ELF-1 (cell line): ENCODE data around the gene TNFRSF19.

Source experiments
- DNase-seq: peaks from one replicate; pipeline ENCODE4 v3.0.0-alpha.2; 2016; ENCODE audit warnings: low read depth, low spot score

The TNFRSF19 gene

GRCh38 chr13:23608138-23608537, 37.9 kb downstream of the TNFRSF19 start:
- DNase-seq, result no peak

- DNase-seq, result no peak
Observed at GRCh38 chr13:23608701-23609413, 38.6 kb downstream of the TNFRSF19 start.

GRCh38 chr13:23609414-23609760, 39.2 kb downstream of the TNFRSF19 start:
- DNase-seq, result no peak

DNA sequence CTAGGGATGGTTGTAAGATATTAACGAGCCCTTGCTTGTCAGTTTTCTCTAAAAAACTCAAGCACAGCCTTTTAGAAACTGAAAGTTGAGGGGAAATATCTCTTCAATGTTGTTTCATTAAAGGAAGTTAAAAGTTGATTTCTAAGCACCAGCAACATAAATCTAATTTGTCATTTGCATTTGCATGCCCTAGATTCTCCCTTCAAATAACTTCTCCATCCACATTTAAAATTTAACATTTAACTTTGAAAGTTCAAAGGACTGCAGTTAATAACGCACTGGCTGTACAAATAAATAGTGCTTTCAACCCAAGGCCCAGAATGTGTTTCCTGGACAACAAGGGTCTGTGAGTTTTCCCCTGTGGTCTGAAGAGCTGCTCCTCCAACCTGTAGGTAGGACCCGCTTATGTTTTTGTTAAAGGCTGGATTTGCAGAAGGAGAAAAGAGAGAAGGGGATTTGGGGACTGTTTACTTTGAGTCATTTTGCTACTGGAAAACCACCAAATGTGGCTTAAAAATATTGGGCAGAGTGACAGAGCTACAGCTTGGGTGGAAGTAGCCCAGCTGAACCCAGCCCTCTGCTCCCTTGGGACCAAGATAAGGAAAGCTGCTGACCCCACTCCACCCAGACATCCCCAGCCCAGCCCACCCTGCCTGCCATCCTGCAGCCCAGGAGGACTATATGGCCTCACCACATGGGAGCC, 39.8 kb downstream of the TNFRSF19 start:
- DNase-seq, result no peak

- no peak for DNase-seq
Observed at GRCh38 chr13:23610966-23611491, 40.8 kb downstream of the TNFRSF19 start.

GRCh38 chr13:23612182-23612581, 42.0 kb downstream of the TNFRSF19 start:
- DNase-seq, result no peak

DNA sequence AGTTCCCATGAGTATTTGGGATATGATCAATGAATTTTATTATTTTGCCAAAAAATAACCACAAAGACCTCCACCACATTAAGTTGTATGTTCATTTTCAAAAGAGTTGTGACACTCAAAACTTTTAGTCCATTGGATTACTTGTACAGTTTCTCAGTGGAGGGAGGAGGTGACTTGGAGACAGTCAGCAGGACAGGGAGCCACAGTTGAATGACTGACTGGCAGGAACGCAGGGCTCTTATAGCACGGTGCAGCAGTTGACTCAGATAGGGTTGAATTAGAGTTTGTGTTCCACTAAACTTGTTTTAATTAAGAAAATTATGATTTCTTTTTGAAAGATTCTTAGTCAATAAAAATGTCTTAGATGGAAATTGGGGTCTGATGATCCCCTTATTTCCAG, 42.5 kb downstream of the TNFRSF19 start:
- DNase-seq, result no peak

- no peak for DNase-seq
Observed at GRCh38 chr13:23613596-23613995, 43.4 kb downstream of the TNFRSF19 start.

DNA sequence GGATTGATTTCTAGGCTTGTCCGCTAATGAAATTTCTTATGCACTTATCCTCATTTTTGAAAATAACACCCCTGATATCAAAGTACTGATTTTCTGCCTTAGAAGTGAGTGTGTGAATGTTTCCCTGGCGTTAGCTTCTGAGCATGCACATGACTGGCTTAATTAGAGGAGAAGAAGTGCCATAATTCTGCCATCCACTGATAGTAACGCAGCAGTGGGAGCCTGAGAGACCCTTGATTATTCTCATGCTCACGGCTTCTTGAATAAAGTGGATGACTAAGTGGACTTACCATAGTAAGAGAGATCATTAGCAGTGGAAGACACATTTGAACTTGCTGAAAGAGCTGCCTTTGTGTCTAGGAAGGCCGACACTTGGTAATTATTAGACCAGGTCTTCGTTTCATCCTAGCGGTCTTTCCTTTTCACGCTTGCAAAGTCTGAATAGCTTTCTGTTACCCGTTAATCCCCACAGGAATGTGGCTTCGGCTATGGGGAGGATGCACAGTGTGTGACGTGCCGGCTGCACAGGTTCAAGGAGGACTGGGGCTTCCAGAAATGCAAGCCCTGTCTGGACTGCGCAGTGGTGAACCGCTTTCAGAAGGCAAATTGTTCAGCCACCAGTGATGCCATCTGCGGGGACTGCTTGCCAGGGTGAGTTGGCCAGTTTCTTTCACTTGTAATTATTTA, 45.3 kb downstream of the TNFRSF19 start:
- DNase-seq, result peak; percentile 41

GRCh38 chr13:23616228-23616627, 46.0 kb downstream of the TNFRSF19 start:
- DNase-seq, result no peak

- DNase-seq, result peak; percentile 72
Observed at GRCh38 chr13:23617551-23618024, 47.4 kb downstream of the TNFRSF19 start.

DNA sequence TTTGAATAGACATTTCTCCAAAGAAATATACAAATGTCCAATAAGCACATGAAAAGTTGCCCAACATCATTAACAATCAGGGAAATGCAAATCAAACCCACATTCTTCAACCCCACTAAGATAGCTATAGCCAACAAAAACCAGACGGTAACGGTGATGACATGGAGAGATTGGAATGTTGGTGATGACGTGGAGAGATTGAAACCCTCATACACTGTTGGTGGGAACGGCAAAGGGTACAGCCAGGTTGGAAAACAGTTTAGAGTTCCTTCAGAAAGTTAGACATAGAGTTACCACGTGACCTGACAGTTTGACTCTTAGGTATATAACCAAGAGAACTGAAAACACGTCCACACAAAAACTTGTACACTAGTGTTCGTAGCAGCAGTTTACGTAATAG, 48.1 kb downstream of the TNFRSF19 start:
- DNase-seq, result peak; percentile 71

GRCh38 chr13:23619068-23619855, 49.0 kb downstream of the TNFRSF19 start:
- no peak for DNase-seq

DNA sequence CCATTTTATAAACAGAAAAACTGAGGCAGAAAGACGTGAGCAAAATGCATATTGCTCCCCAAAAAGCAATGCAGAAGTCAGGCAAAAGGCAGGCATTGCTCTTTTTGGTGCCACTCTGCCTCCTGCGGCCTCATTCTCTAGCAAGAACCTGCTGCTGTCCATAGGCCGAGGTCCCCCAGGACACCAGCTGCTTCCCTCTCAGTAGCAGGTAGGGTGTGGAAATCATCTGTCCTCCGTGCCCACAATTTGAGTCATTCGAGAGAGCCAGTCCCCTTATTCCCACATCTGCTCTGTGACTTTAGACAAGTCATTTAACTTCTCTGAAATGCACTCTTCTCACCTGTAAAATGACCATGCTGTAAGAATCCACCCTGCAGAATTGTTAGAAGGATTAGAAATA, 50.0 kb downstream of the TNFRSF19 start:
- DNase-seq, result no peak

- no peak for DNase-seq
Observed at GRCh38 chr13:23620613-23621315, 50.6 kb downstream of the TNFRSF19 start.

DNA sequence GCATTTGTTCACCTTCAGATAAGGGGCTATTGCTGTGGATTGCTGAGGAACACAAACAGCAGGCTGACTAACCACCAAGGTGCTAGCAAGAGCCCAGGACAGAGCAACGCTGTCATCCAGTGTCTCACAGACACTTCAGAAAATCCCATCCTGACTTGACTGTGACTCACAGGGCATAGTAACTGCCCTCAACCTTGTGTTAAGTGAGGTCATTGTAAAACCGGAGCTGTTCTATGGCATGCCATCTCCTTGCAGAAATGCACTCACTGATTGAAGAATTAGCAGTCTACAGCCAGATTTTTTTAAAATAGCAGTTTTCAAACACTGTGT, 51.1 kb downstream of the TNFRSF19 start:
- DNase-seq, result peak; percentile 51

GRCh38 chr13:23622985-23623384, 52.8 kb downstream of the TNFRSF19 start:
- no peak for DNase-seq

- DNase-seq, result no peak
Observed at GRCh38 chr13:23623394-23623793, 53.2 kb downstream of the TNFRSF19 start.

DNA sequence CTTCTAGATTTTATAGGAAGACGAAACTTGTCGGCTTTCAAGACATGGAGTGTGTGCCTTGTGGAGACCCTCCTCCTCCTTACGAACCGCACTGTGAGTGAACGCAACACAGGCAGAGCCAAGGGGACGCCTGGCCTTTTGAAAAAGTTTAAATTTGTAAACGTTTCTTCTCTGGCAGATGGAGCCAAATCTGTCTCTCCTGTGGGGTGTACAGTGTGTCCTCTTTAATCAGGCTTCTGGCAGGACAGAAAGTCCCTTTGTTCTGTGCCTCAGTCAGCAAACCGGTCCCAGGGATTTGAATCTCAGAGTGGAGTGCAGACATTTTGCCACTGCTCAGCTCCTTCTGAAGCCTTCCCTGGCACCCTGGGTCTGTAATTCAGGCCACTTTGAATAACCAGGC, 56.5 kb downstream of the TNFRSF19 start:
- no peak for DNase-seq

- DNase-seq, result no peak
Observed at GRCh38 chr13:23627410-23627809, 57.2 kb downstream of the TNFRSF19 start.

GRCh38 chr13:23628250-23628649, 58.0 kb downstream of the TNFRSF19 start:
- no peak for DNase-seq
